Loucy (cell line): ENCODE results near the gene GORASP2.

Experiments used
- EZH2phosphoT487 ChIP-seq: fragments of 200-600 bp; IDR thresholded peaks from 2 replicates; pipeline ENCODE4 v1.6.1; 2018; ENCODE audit warnings: antibody characterized with exemption, mild to moderate bottlenecking, moderate library complexity, borderline replicate concordance
- TF ChIP-seq, protein P1 (sequence below): fragments of 200-600 bp; sonication (generic); conservative IDR thresholded peaks from 2 replicates; pipeline ENCODE4 v1.5.1; 2014; ENCODE audit warnings: mild to moderate bottlenecking, antibody characterized with exemption, low read length

GRCh38 chr2:170917219-170917913, 11.7 kb upstream of the GORASP2 start:
- TF ChIP-seq, protein P1, sequence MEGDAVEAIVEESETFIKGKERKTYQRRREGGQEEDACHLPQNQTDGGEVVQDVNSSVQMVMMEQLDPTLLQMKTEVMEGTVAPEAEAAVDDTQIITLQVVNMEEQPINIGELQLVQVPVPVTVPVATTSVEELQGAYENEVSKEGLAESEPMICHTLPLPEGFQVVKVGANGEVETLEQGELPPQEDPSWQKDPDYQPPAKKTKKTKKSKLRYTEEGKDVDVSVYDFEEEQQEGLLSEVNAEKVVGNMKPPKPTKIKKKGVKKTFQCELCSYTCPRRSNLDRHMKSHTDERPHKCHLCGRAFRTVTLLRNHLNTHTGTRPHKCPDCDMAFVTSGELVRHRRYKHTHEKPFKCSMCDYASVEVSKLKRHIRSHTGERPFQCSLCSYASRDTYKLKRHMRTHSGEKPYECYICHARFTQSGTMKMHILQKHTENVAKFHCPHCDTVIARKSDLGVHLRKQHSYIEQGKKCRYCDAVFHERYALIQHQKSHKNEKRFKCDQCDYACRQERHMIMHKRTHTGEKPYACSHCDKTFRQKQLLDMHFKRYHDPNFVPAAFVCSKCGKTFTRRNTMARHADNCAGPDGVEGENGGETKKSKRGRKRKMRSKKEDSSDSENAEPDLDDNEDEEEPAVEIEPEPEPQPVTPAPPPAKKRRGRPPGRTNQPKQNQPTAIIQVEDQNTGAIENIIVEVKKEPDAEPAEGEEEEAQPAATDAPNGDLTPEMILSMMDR = no peak
- no peak for TF ChIP-seq EZH2phosphoT487
